Endothelial cell of umbilical vein (primary cell): ENCODE measurements around the gene CRYL1.

Experiments used
- EZH2 ChIP-seq: IDR thresholded peaks from 2 replicates; pipeline ENCODE4 v1.6.1; 2012; ENCODE audit warnings: borderline replicate concordance, low read depth, mild to moderate bottlenecking, moderate library complexity, low read length, inconsistent platforms; ENCODE audit not compliant: severe bottlenecking
- POLR2A ChIP-seq: IDR thresholded peaks from 2 replicates; pipeline ENCODE4 v1.6.1; 2012; ENCODE audit warnings: low read depth, mild to moderate bottlenecking, control low read depth, low read length
- POLR2AphosphoS5 ChIP-seq: IDR thresholded peaks from 2 replicates; pipeline ENCODE4 v1.6.1; 2012; ENCODE audit warnings: low read depth, mild to moderate bottlenecking, control low read depth, low read length, moderate library complexity; ENCODE audit not compliant: insufficient read depth
- TF ChIP-seq, protein P1 (sequence below), 2 donors: IDR thresholded peaks; 1 replicate in 1 of 2; 2 replicates in 1 of 2; pipeline ENCODE4 v1.5.1; 2011; ENCODE audit warnings: low read length in 2 of 2, mild to moderate bottlenecking in 2 of 2, moderate library complexity in 2 of 2, control low read depth in 1 of 2, inconsistent platforms in 1 of 2, low read depth in 1 of 2; ENCODE audit not compliant: insufficient read depth in 1 of 2; ENCODE audit errors: extremely low read depth in 1 of 2
- TF ChIP-seq, protein P2 (sequence below): IDR thresholded peaks from 2 replicates; pipeline ENCODE4 v1.6.1; 2011; ENCODE audit not compliant: insufficient read depth, insufficient read length

DNA sequence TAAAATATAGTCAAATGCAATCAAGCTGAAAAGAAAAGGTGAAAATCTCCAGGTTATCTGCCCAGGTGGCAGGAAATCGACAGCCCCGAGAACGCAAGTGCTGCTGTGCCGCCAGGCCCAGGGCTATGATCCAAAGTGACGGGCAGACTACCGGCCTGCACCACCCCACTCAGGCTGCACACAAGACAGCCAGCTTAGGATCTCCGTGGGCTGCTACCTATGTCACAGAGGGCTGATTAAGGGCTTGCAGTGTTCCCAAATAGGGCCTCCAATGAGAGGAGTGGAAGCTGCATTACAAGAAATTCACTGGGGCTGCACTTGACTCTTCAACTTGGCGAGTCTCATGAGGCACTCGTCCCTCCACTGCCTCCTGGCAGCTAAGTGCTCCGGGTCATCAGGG lies 121.8 kb downstream of the CRYL1 start:
- TF ChIP-seq, protein P1, sequence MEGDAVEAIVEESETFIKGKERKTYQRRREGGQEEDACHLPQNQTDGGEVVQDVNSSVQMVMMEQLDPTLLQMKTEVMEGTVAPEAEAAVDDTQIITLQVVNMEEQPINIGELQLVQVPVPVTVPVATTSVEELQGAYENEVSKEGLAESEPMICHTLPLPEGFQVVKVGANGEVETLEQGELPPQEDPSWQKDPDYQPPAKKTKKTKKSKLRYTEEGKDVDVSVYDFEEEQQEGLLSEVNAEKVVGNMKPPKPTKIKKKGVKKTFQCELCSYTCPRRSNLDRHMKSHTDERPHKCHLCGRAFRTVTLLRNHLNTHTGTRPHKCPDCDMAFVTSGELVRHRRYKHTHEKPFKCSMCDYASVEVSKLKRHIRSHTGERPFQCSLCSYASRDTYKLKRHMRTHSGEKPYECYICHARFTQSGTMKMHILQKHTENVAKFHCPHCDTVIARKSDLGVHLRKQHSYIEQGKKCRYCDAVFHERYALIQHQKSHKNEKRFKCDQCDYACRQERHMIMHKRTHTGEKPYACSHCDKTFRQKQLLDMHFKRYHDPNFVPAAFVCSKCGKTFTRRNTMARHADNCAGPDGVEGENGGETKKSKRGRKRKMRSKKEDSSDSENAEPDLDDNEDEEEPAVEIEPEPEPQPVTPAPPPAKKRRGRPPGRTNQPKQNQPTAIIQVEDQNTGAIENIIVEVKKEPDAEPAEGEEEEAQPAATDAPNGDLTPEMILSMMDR (IDR thresholded peaks at IDR 0.05; ENCODE audit: extremely low read depth in 1 of 2, insufficient read depth in 1 of 2, low read depth in 1 of 2, low read length in 2 of 2): no peak
- TF ChIP-seq POLR2A: no peak
- no peak for TF ChIP-seq EZH2
- no peak for TF ChIP-seq POLR2AphosphoS5
- TF ChIP-seq, protein P2, sequence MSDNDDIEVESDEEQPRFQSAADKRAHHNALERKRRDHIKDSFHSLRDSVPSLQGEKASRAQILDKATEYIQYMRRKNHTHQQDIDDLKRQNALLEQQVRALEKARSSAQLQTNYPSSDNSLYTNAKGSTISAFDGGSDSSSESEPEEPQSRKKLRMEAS: no peak
